WTC11 (cell line): Measurements from ENCODE around the gene FRMD4A.
A peak's percentile ranks its signal among the peaks of the same experiment; 100 is the strongest.

Source experiments
- AFF4 ChIP-seq: sonication (generic); formaldehyde crosslinking; IDR thresholded peaks from 2 replicates; pipeline ENCODE4 v1.8.1; 2023; ENCODE audit warnings: mild to moderate bottlenecking, missing genetic modification reagents, borderline replicate concordance
- CTCF ChIP-seq: fragments of 200-600 bp; IDR thresholded peaks from 2 replicates; pipeline ENCODE4 v1.8.0; 2022; ENCODE audit warnings: antibody characterized with exemption
- E2F4 ChIP-seq: sonication (generic); formaldehyde crosslinking; IDR thresholded peaks from 2 replicates; pipeline ENCODE4 v1.8.1; 2022; ENCODE audit warnings: low read depth, mild to moderate bottlenecking, moderate library complexity, missing genetic modification reagents, borderline replicate concordance
- HMGXB4 ChIP-seq: sonication (generic); formaldehyde crosslinking; IDR thresholded peaks from 2 replicates; pipeline ENCODE4 v1.8.1; 2023; ENCODE audit warnings: mild to moderate bottlenecking, moderate library complexity, missing genetic modification reagents
- JUN ChIP-seq: sonication (generic); formaldehyde crosslinking; IDR thresholded peaks from 2 replicates; pipeline ENCODE4 v1.8.0; 2023; ENCODE audit warnings: mild to moderate bottlenecking, missing genetic modification reagents
- MAX ChIP-seq: sonication (generic); formaldehyde crosslinking; IDR thresholded peaks from 2 replicates; pipeline ENCODE4 v1.8.0; 2022; ENCODE audit warnings: mild to moderate bottlenecking, missing genetic modification reagents
- NFYB ChIP-seq: sonication (generic); formaldehyde crosslinking; conservative IDR thresholded peaks from 2 replicates; pipeline ENCODE4 v1.8.0; 2022; ENCODE audit warnings: low read depth, missing genetic modification reagents
- NR1H2 ChIP-seq: sonication (generic); formaldehyde crosslinking; IDR thresholded peaks from 2 replicates; pipeline ENCODE4 v1.9.0; 2021; ENCODE audit warnings: mild to moderate bottlenecking, moderate library complexity, missing genetic modification reagents
- NR2C2 ChIP-seq: sonication (generic); formaldehyde crosslinking; IDR thresholded peaks from 2 replicates; pipeline ENCODE4 v1.8.0; 2022; ENCODE audit warnings: mild to moderate bottlenecking, missing genetic modification reagents
- PREB ChIP-seq: sonication (generic); formaldehyde crosslinking; IDR thresholded peaks from 2 replicates; pipeline ENCODE4 v1.8.1; 2022; ENCODE audit warnings: mild to moderate bottlenecking, missing genetic modification reagents, moderate library complexity, borderline replicate concordance
- SMAD3 ChIP-seq: sonication (generic); formaldehyde crosslinking; IDR thresholded peaks from 2 replicates; pipeline ENCODE4 v1.8.0; 2022; ENCODE audit warnings: missing genetic modification reagents, mild to moderate bottlenecking, borderline replicate concordance
- ZBTB43 ChIP-seq: sonication (generic); formaldehyde crosslinking; IDR thresholded peaks from 2 replicates; pipeline ENCODE4 v1.8.1; 2023; ENCODE audit warnings: mild to moderate bottlenecking, missing genetic modification reagents
- ZNF263 ChIP-seq: sonication (generic); formaldehyde crosslinking; IDR thresholded peaks from 2 replicates; pipeline ENCODE4 v1.8.1; 2022; ENCODE audit warnings: low read depth, mild to moderate bottlenecking, moderate library complexity, missing genetic modification reagents

- TF ChIP-seq NR1H2 (CRISPR knock-in tag) (no peak), SMAD3 (CRISPR knock-in tag) (no peak), ZBTB43 (CRISPR knock-in tag) (no peak), CTCF (peak; percentile 79), ZNF263 (CRISPR knock-in tag) (no peak), NR2C2 (CRISPR knock-in tag) (no peak), HMGXB4 (CRISPR knock-in tag) (no peak), AFF4 (no peak), E2F4 (no peak), PREB (CRISPR knock-in tag) (no peak), MAX (CRISPR knock-in tag) (no peak), JUN (CRISPR knock-in tag) (no peak), NFYB (CRISPR knock-in tag) (no peak)
Measured at GRCh38 chr10:14325325-14325955, 5.3 kb downstream of the FRMD4A start.
